NCI-H446 (cell line): ENCODE measurements around the gene VPS50.
A peak's percentile ranks its signal among the peaks of the same experiment; 100 is the strongest.

Experiments used
- DNase-seq, 2 experiments: peaks; one replicate each; lab custom pipeline; 2025; lab: John Stamatoyannopoulos, UW

VPS50 gene

GRCh38 chr7:93231799-93232672, at the start of gene VPS50:
VPS50 (plus strand) TSS chr7:93232366; CDS start chr7:93232468, 102 bp downstream.
- peak; percentile 85 to 92 for DNase-seq

- no peak for DNase-seq
Measured at GRCh38 chr7:93185303-93186027, 46.7 kb upstream of the VPS50 start.

GRCh38 chr7:93188870-93189634, 43.1 kb upstream of the VPS50 start:
- no peak for DNase-seq

- DNase-seq = no peak
Measured at GRCh38 chr7:93194386-93194785, 37.8 kb upstream of the VPS50 start.

GRCh38 chr7:93196336-93196735, 35.8 kb upstream of the VPS50 start:
- no peak for DNase-seq

GRCh38 chr7:93198472-93198871, 33.7 kb upstream of the VPS50 start:
- DNase-seq = no peak

- DNase-seq = no peak
Measured at GRCh38 chr7:93202594-93203250, 29.4 kb upstream of the VPS50 start.

- peak in 1 of 2 experiments; percentile 25 for DNase-seq
Measured at GRCh38 chr7:93203496-93203895, 28.7 kb upstream of the VPS50 start.

GRCh38 chr7:93205046-93205445, 27.1 kb upstream of the VPS50 start:
- no peak for DNase-seq

- no peak for DNase-seq
Measured at GRCh38 chr7:93211228-93211818, 20.8 kb upstream of the VPS50 start.

- DNase-seq = peak; percentile 47 to 74
Measured at GRCh38 chr7:93212881-93213280, 19.3 kb upstream of the VPS50 start.

- DNase-seq = no peak
Measured at GRCh38 chr7:93218997-93219827, 13.0 kb upstream of the VPS50 start.

- no peak for DNase-seq
Measured at GRCh38 chr7:93219868-93220267, 12.3 kb upstream of the VPS50 start.

GRCh38 chr7:93226310-93226709, 5.9 kb upstream of the VPS50 start, which contains the start of gene HEPACAM2:
HEPACAM2 (minus strand) TSS chr7:93226469.
- no peak for DNase-seq

- DNase-seq = peak; percentile 16 to 47
Measured at GRCh38 chr7:93228302-93228701, 3.9 kb upstream of the VPS50 start.

GRCh38 chr7:93231259-93231658, 907 bp upstream of the VPS50 start:
- DNase-seq = no peak

- no peak for DNase-seq
Measured at GRCh38 chr7:93232673-93233018, 480 bp downstream of the VPS50 start.

GRCh38 chr7:93235541-93235940, 3.4 kb downstream of the VPS50 start:
- DNase-seq = no peak

- DNase-seq = no peak
Measured at GRCh38 chr7:93238131-93238530, 6.0 kb downstream of the VPS50 start.

GRCh38 chr7:93238748-93239147, 6.6 kb downstream of the VPS50 start:
- DNase-seq = no peak

- DNase-seq = no peak
Measured at GRCh38 chr7:93239824-93240223, 7.7 kb downstream of the VPS50 start.
